Ishikawa (cell line): ENCODE results near the gene TCHP.

Experiments used
- CEBPB ChIP-seq: IDR thresholded peaks from 2 replicates; pipeline ENCODE4 v1.6.1; 2012
- CREB1 ChIP-seq: IDR thresholded peaks from 2 replicates; pipeline ENCODE4 v1.6.1; 2012; ENCODE audit warnings: low read depth
- FOXM1 ChIP-seq: IDR thresholded peaks from 2 replicates; pipeline ENCODE4 v1.6.1; 2012; ENCODE audit warnings: low read depth, borderline replicate concordance
- MAX ChIP-seq: IDR thresholded peaks from 2 replicates; pipeline ENCODE4 v1.6.1; 2012
- NFIC ChIP-seq: IDR thresholded peaks from 2 replicates; pipeline ENCODE4 v1.6.1; 2012
- REST ChIP-seq: IDR thresholded peaks from 2 replicates; pipeline ENCODE4 v1.6.1; 2012; ENCODE audit warnings: low read depth, mild to moderate bottlenecking
- TAF1 ChIP-seq: IDR thresholded peaks from 2 replicates; pipeline ENCODE4 v1.6.1; 2012; ENCODE audit warnings: low read depth, mild to moderate bottlenecking
- TEAD4 ChIP-seq: IDR thresholded peaks from 2 replicates; pipeline ENCODE4 v1.6.1; 2012
- YY1 ChIP-seq: IDR thresholded peaks from 2 replicates; pipeline ENCODE4 v1.6.1; 2012; ENCODE audit warnings: low read depth
- ZBTB7A ChIP-seq: IDR thresholded peaks from 2 replicates; pipeline ENCODE4 v1.6.1; 2012; ENCODE audit warnings: low read depth

DNA sequence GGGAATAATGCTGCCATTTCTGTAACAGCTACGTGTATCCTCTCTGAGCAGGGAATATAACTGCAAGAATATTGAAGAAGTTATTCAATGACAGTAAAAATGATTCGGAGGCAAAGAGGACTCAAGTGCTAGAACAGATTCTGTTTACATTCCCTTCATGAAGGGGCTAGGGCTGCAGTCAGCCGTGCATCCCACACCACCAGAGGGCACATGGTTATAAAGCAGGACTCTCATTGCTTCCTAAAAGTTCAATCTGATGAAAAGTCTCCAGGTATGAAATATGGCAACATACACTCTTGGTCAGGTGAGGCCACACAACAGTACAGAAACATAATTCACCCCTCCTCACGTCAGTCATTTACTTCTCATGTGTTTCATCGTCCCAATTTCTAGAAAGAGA is 34.0 kb downstream of the TCHP start:
- no peak for TF ChIP-seq CEBPB
- TF ChIP-seq NFIC, result no peak
- no peak for TF ChIP-seq ZBTB7A
- TF ChIP-seq YY1, result no peak
- no peak for TF ChIP-seq TAF1
- TF ChIP-seq REST, result no peak
- no peak for TF ChIP-seq MAX
- no peak for TF ChIP-seq CREB1
- TF ChIP-seq FOXM1, result no peak
- no peak for TF ChIP-seq TEAD4
